ENCODE data around the gene TOLLIP.

DNA sequence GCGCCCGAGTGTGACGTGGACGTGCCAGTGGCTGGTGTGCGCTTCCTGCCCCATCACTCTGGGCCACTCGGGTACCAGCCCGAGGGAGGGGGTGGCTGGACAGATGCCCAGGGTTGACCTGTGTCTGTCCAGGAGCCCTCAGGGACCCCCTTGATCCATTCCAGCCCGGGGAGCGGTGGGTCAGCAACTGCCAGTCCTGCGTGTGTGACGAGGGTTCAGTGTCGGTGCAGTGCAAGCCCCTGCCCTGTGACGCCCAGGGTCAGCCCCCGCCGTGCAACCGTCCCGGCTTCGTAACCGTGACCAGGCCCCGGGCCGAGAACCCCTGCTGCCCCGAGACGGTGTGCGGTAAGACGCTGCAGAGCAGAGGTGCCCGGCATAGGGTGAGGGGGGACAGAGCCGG lies 52.1 kb downstream of the TOLLIP start:
- TF ChIP-seq, protein P1, sequence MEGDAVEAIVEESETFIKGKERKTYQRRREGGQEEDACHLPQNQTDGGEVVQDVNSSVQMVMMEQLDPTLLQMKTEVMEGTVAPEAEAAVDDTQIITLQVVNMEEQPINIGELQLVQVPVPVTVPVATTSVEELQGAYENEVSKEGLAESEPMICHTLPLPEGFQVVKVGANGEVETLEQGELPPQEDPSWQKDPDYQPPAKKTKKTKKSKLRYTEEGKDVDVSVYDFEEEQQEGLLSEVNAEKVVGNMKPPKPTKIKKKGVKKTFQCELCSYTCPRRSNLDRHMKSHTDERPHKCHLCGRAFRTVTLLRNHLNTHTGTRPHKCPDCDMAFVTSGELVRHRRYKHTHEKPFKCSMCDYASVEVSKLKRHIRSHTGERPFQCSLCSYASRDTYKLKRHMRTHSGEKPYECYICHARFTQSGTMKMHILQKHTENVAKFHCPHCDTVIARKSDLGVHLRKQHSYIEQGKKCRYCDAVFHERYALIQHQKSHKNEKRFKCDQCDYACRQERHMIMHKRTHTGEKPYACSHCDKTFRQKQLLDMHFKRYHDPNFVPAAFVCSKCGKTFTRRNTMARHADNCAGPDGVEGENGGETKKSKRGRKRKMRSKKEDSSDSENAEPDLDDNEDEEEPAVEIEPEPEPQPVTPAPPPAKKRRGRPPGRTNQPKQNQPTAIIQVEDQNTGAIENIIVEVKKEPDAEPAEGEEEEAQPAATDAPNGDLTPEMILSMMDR (IDR thresholded peaks at IDR 0.05), result no peak
- TF ChIP-seq POLR2A (IDR thresholded peaks at IDR 0.05), result no peak

Measured in Peyer's patch (tissue), 4 donors.